Measurements from ENCODE around the gene SMCO4.

Gene SMCO4

GRCh38 chr11:93489841-93490240, 53.4 kb downstream of the SMCO4 start:
- no peaks in the 10 kb centered on the region for H3K36me3 Mint-ChIP-seq (ENCODE audit: insufficient read depth)
- H3K27ac Mint-ChIP-seq (ENCODE audit: low read depth), result no peak overlapping the region
- ATAC-seq (replicated peaks; ENCODE audit: extremely low read depth, poor library complexity, severe bottlenecking) (no peak), DNase-seq (ENCODE audit: low spot score in 2 of 2) (no peak)
- H3K27me3 Mint-ChIP-seq, result no peaks in the 10 kb centered on the region
- no peaks in the 10 kb centered on the region for H3K9me3 Mint-ChIP-seq
- H3K4me1 Mint-ChIP-seq, result no peaks in the 10 kb centered on the region
- H3K4me3 Mint-ChIP-seq, result no peak overlapping the region

- no peaks in the 10 kb centered on the region for H3K4me1 Mint-ChIP-seq
- ATAC-seq (replicated peaks; ENCODE audit: extremely low read depth, poor library complexity, severe bottlenecking), result no peak
- H3K27ac Mint-ChIP-seq (ENCODE audit: low read depth), result no peak overlapping the region
Measured at GRCh38 chr11:93487032-93487483, 56.1 kb downstream of the SMCO4 start.

GRCh38 chr11:93485983-93486382, 57.2 kb downstream of the SMCO4 start:
- peaks cover 3% of the 10 kb centered on the region for H3K36me3 Mint-ChIP-seq (ENCODE audit: insufficient read depth)
- H3K9me3 Mint-ChIP-seq, result no peaks in the 10 kb centered on the region
- no peak overlapping the region for H3K27ac Mint-ChIP-seq (ENCODE audit: low read depth)
- H3K4me1 Mint-ChIP-seq, result no peaks in the 10 kb centered on the region
- no peak for DNase-seq (ENCODE audit: low spot score in 2 of 2)
- H3K4me3 Mint-ChIP-seq, result no peak overlapping the region
- H3K27me3 Mint-ChIP-seq, result no peaks in the 10 kb centered on the region
- ATAC-seq (replicated peaks; ENCODE audit: extremely low read depth, poor library complexity, severe bottlenecking), result no peak

More at GRCh38 chr11:93487032-93487483, 56.1 kb downstream of the SMCO4 start:
- H3K27me3 Mint-ChIP-seq, result no peaks in the 10 kb centered on the region
- no peak for DNase-seq (ENCODE audit: low spot score in 2 of 2)
- no peaks in the 10 kb centered on the region for H3K9me3 Mint-ChIP-seq
- no peak overlapping the region for H3K4me3 Mint-ChIP-seq
- H3K36me3 Mint-ChIP-seq (ENCODE audit: insufficient read depth), result no peaks in the 10 kb centered on the region

GRCh38 chr11:93484716-93485115, 58.5 kb downstream of the SMCO4 start:
- ATAC-seq (replicated peaks; ENCODE audit: extremely low read depth, poor library complexity, severe bottlenecking) (no peak), DNase-seq (ENCODE audit: low spot score in 2 of 2) (no peak)

GRCh38 chr11:93482556-93482955, 60.6 kb downstream of the SMCO4 start:
- Mint-ChIP-seq H3K27me3 (no peaks in the 10 kb centered on the region), H3K36me3 (ENCODE audit: insufficient read depth) (peaks cover 3% of the 10 kb centered on the region), H3K4me1 (no peaks in the 10 kb centered on the region), H3K27ac (ENCODE audit: low read depth) (no peak overlapping the region), H3K9me3 (no peaks in the 10 kb centered on the region), H3K4me3 (no peak overlapping the region)
- ATAC-seq (replicated peaks; ENCODE audit: extremely low read depth, poor library complexity, severe bottlenecking), result no peak
- DNase-seq (ENCODE audit: low spot score in 2 of 2), result no peak

More at GRCh38 chr11:93484716-93485115, 58.5 kb downstream of the SMCO4 start:
- H3K36me3 Mint-ChIP-seq (ENCODE audit: insufficient read depth), result peaks cover 3% of the 10 kb centered on the region
- no peaks in the 10 kb centered on the region for H3K4me1 Mint-ChIP-seq
- no peak overlapping the region for H3K27ac Mint-ChIP-seq (ENCODE audit: low read depth)
- no peaks in the 10 kb centered on the region for H3K9me3 Mint-ChIP-seq
- H3K4me3 Mint-ChIP-seq, result no peak overlapping the region
- H3K27me3 Mint-ChIP-seq, result no peaks in the 10 kb centered on the region

- no peak overlapping the region for H3K27ac Mint-ChIP-seq (ENCODE audit: low read depth)
Measured at GRCh38 chr11:93481696-93482095, 61.5 kb downstream of the SMCO4 start.

GRCh38 chr11:93481279-93481678, 61.9 kb downstream of the SMCO4 start:
- no peaks in the 10 kb centered on the region for H3K9me3 Mint-ChIP-seq
- no peak overlapping the region for H3K27ac Mint-ChIP-seq (ENCODE audit: low read depth)
- H3K36me3 Mint-ChIP-seq (ENCODE audit: insufficient read depth), result peaks cover 3% of the 10 kb centered on the region
- H3K4me3 Mint-ChIP-seq, result no peak overlapping the region
- no peaks in the 10 kb centered on the region for H3K4me1 Mint-ChIP-seq
- no peak for ATAC-seq (replicated peaks; ENCODE audit: extremely low read depth, poor library complexity, severe bottlenecking)
- DNase-seq (ENCODE audit: low spot score in 2 of 2), result no peak
- no peaks in the 10 kb centered on the region for H3K27me3 Mint-ChIP-seq

More at GRCh38 chr11:93481696-93482095, 61.5 kb downstream of the SMCO4 start:
- Mint-ChIP-seq H3K4me3 (no peak overlapping the region), H3K36me3 (ENCODE audit: insufficient read depth) (peaks cover 3% of the 10 kb centered on the region), H3K27me3 (no peaks in the 10 kb centered on the region), H3K9me3 (no peaks in the 10 kb centered on the region), H3K4me1 (no peaks in the 10 kb centered on the region)
- DNase-seq (ENCODE audit: low spot score in 2 of 2) (no peak), ATAC-seq (replicated peaks; ENCODE audit: extremely low read depth, poor library complexity, severe bottlenecking) (no peak)

GRCh38 chr11:93480756-93481155, 62.4 kb downstream of the SMCO4 start:
- ATAC-seq (replicated peaks; ENCODE audit: extremely low read depth, poor library complexity, severe bottlenecking), result no peak
- no peak overlapping the region for H3K27ac Mint-ChIP-seq (ENCODE audit: low read depth)
- no peaks in the 10 kb centered on the region for H3K4me1 Mint-ChIP-seq
- no peaks in the 10 kb centered on the region for H3K27me3 Mint-ChIP-seq
- peaks cover 3% of the 10 kb centered on the region for H3K36me3 Mint-ChIP-seq (ENCODE audit: insufficient read depth)
- H3K9me3 Mint-ChIP-seq, result no peaks in the 10 kb centered on the region
- DNase-seq (ENCODE audit: low spot score in 2 of 2), result no peak
- no peak overlapping the region for H3K4me3 Mint-ChIP-seq

- H3K4me1 Mint-ChIP-seq, result no peaks in the 10 kb centered on the region
- no peaks in the 10 kb centered on the region for H3K27me3 Mint-ChIP-seq
- H3K27ac Mint-ChIP-seq (ENCODE audit: low read depth), result no peak overlapping the region
- DNase-seq (ENCODE audit: low spot score in 2 of 2), result no peak
- no peak for ATAC-seq (replicated peaks; ENCODE audit: extremely low read depth, poor library complexity, severe bottlenecking)
- H3K36me3 Mint-ChIP-seq (ENCODE audit: insufficient read depth), result peaks cover 3% of the 10 kb centered on the region
- no peak overlapping the region for H3K4me3 Mint-ChIP-seq
- no peaks in the 10 kb centered on the region for H3K9me3 Mint-ChIP-seq
Measured at GRCh38 chr11:93480256-93480655, 62.9 kb downstream of the SMCO4 start.

- no peak for ATAC-seq (replicated peaks; ENCODE audit: extremely low read depth, poor library complexity, severe bottlenecking)
- H3K4me1 Mint-ChIP-seq, result no peaks in the 10 kb centered on the region
Measured at GRCh38 chr11:93478841-93479240, 64.3 kb downstream of the SMCO4 start.

GRCh38 chr11:93477684-93478234, 65.4 kb downstream of the SMCO4 start:
- no peaks in the 10 kb centered on the region for H3K9me3 Mint-ChIP-seq
- no peak overlapping the region for H3K27ac Mint-ChIP-seq (ENCODE audit: low read depth)

More at GRCh38 chr11:93478841-93479240, 64.3 kb downstream of the SMCO4 start:
- Mint-ChIP-seq H3K4me3 (no peak overlapping the region), H3K36me3 (ENCODE audit: insufficient read depth) (peaks cover 3% of the 10 kb centered on the region), H3K9me3 (no peaks in the 10 kb centered on the region), H3K27me3 (peaks cover 3% of the 10 kb centered on the region), H3K27ac (ENCODE audit: low read depth) (no peak overlapping the region)
- no peak for DNase-seq (ENCODE audit: low spot score in 2 of 2)

GRCh38 chr11:93476796-93477195, 66.4 kb downstream of the SMCO4 start:
- peaks cover 10% of the 10 kb centered on the region for H3K27me3 Mint-ChIP-seq
- no peak overlapping the region for H3K27ac Mint-ChIP-seq (ENCODE audit: low read depth)
- H3K4me1 Mint-ChIP-seq, result no peaks in the 10 kb centered on the region
- DNase-seq (ENCODE audit: low spot score in 2 of 2), result no peak
- peaks cover 3% of the 10 kb centered on the region for H3K36me3 Mint-ChIP-seq (ENCODE audit: insufficient read depth)
- H3K4me3 Mint-ChIP-seq, result no peak overlapping the region
- H3K9me3 Mint-ChIP-seq, result no peaks in the 10 kb centered on the region
- no peak for ATAC-seq (replicated peaks; ENCODE audit: extremely low read depth, poor library complexity, severe bottlenecking)

More at GRCh38 chr11:93477684-93478234, 65.4 kb downstream of the SMCO4 start:
- Mint-ChIP-seq H3K36me3 (ENCODE audit: insufficient read depth) (peaks cover 3% of the 10 kb centered on the region), H3K4me1 (no peaks in the 10 kb centered on the region), H3K4me3 (no peak overlapping the region), H3K27me3 (peaks cover 10% of the 10 kb centered on the region)
- no peak for DNase-seq (ENCODE audit: low spot score in 2 of 2)
- no peak for ATAC-seq (replicated peaks; ENCODE audit: extremely low read depth, poor library complexity, severe bottlenecking)

GRCh38 chr11:93474123-93474522, 69.1 kb downstream of the SMCO4 start:
- Mint-ChIP-seq H3K27me3 (peaks cover 10% of the 10 kb centered on the region), H3K4me1 (no peaks in the 10 kb centered on the region), H3K4me3 (no peak overlapping the region), H3K36me3 (ENCODE audit: insufficient read depth) (peaks cover 2% of the 10 kb centered on the region), H3K9me3 (no peaks in the 10 kb centered on the region), H3K27ac (ENCODE audit: low read depth) (no peak overlapping the region)
- DNase-seq (ENCODE audit: low spot score in 2 of 2), result no peak
- ATAC-seq (replicated peaks; ENCODE audit: extremely low read depth, poor library complexity, severe bottlenecking), result no peak

Data from central memory CD8-positive, alpha-beta T cell (primary cell).